D721Med (cell line): ENCODE results near the gene SDHA.
"Not testable (repeated sequence)": the region's sequence is repeated elsewhere in the genome, so short reads cannot be mapped to it uniquely, and the experiment has no call there.

Experiments
- DNase-seq: peaks from one replicate; pipeline ENCODE4 v3.0.0; 2011; ENCODE audit warnings: low spot score; ENCODE audit not compliant: insufficient read length
- FAIRE-seq: peaks from 2 replicates; lab custom pipeline; 2011; peaks lifted over from hg19 to GRCh38; lab: Jason Lieb, UNC
- TF ChIP-seq, protein P1 (sequence below): IDR thresholded peaks from 2 replicates; pipeline ENCODE4 v1.5.1; 2012; ENCODE audit warnings: mild to moderate bottlenecking, control low read depth; ENCODE audit not compliant: insufficient read depth; ENCODE audit errors: missing control alignments

Gene SDHA

DNA sequence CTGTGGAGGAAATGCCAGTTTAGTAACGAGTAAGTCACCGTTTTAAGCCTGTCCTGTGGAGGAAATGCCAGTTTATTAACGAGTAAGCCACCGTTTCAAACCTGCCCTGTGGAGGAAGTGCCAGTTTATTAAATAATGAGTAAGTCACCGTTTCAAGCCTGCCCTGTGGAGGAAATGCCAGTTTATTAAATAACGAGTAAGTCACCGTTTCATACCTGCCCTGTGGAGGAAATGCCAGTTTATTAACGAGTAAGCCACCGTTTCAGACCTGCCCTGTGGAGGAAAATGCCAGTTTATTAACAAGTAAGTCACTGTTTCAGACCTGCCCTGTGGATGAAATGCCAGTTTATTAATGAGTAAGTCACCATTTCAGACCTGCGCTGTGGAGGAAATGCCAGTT is 34.4 kb downstream of the SDHA start:
- FAIRE-seq (no peak), DNase-seq (no peak)
- TF ChIP-seq, protein P1, sequence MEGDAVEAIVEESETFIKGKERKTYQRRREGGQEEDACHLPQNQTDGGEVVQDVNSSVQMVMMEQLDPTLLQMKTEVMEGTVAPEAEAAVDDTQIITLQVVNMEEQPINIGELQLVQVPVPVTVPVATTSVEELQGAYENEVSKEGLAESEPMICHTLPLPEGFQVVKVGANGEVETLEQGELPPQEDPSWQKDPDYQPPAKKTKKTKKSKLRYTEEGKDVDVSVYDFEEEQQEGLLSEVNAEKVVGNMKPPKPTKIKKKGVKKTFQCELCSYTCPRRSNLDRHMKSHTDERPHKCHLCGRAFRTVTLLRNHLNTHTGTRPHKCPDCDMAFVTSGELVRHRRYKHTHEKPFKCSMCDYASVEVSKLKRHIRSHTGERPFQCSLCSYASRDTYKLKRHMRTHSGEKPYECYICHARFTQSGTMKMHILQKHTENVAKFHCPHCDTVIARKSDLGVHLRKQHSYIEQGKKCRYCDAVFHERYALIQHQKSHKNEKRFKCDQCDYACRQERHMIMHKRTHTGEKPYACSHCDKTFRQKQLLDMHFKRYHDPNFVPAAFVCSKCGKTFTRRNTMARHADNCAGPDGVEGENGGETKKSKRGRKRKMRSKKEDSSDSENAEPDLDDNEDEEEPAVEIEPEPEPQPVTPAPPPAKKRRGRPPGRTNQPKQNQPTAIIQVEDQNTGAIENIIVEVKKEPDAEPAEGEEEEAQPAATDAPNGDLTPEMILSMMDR: no peak

DNA sequence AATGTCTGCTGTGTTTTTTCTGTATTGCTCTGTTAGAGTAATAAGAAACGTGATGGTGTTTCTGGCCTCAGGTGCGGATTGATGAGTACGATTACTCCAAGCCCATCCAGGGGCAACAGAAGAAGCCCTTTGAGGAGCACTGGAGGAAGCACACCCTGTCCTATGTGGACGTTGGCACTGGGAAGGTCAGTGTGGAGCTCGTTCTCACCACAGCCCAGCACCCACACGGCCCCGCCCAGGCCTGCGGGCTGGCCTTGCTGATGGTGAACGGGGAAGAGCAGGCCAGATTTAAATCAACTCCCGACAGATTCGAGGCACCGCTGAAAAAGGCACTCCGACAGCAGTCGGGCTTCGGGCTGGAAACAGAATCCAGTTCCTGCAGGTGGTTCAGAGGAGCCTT is 36.2 kb downstream of the SDHA start:
- not testable (repeated sequence) for FAIRE-seq, DNase-seq

DNA sequence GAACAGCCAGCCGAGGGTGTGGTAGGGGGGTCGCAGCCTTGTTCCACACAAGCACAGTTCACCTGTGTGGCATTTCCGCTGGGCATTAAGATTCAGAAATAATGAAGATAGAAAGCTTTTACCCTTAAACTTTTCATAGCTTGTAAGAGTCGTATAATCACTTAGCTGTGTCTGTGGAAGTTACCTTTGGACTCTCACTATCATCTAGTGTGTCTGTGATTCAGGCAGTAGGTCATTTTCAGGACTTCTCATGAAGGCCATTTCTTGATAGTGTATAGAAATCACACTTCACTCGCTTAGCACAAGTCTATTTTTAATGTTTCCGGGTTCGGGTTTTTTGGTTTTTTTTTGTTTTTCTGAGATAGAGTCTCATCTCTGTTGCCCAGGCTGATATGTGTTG is 37.0 kb downstream of the SDHA start:
- not testable (repeated sequence) for DNase-seq, FAIRE-seq

DNA sequence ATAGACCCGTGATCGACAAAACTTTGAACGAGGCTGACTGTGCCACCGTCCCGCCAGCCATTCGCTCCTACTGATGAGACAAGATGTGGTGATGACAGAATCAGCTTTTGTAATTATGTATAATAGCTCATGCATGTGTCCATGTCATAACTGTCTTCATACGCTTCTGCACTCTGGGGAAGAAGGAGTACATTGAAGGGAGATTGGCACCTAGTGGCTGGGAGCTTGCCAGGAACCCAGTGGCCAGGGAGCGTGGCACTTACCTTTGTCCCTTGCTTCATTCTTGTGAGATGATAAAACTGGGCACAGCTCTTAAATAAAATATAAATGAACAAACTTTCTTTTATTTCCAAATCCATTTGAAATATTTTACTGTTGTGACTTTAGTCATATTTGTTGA is 38.2 kb downstream of the SDHA start:
- not testable (repeated sequence) for DNase-seq, FAIRE-seq

DNA sequence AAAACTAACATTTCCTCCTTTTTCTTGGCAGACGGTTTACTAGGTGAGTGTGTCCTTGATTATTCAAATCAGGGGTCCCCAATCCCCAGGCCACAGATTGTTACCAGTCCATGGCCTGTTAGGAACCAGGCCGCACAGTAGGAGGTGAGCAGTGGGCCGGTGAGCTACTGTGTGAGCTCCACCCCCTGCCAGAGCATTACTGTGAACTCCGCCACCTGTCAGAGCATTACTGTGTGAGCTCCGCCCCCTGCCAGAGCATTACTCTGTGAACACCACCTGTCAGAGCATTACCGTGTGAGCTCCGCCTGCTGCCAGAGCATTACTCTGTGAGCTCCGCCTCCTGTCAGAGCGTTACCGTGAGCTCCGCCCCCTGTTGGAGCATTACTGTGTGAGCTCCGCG is 39.0 kb downstream of the SDHA start:
- no peak for DNase-seq
- TF ChIP-seq, protein P1: no peak
- no peak for FAIRE-seq

DNA sequence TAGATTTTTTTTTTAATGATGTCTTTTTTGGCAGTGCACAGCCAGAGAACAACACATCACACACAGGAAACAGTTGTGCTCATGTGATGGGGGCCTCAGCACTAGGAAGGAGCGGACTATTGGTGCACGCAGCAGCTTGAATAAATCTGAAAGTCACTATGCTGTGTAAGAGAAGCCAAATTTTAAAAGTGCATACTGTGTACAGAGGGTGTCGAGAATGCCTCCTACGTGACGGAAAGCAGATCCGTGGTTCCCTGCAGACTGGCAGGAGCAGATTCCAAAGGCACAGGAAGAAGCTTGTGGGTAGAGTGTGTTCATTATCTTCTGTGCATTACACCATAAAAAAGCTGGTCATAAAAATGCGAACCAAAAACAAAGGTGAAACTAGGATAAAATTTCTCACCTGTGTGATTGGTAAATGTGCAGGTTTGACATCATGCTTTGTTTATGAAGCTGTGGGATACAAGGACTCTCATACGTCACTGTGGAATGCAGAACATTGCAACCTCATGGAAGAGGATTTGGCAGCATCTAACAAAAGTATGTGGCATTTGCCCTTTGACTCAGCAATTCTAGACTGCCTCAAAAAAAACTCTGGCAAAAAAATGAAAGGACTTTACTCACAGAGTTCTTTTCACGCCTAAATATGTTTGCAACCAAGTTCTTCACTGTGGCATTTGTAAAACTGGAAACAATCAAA is 45.3 kb downstream of the SDHA start:
- FAIRE-seq, DNase-seq: not testable (repeated sequence)

DNA sequence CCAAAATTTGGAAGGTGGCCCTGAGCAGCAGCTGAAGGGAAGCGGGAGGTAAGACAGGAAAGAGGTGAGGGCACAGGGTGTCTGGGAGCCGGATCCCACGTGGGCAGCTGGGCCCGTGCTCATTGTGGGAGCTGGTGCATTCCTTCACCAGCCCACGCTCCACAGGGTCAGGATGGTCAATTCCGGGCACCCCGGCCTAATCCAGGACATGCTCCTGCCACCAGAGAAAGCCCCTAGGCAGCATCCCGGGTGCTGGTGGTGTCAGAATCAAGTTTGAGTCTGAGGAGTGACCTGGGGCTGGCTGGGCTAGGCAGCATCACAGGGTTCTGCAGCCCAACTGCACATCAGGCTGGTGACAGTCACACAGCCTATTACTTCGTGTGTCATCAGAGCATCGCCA is 46.2 kb downstream of the SDHA start:
- no peak for FAIRE-seq
- TF ChIP-seq, protein P1: no peak
- DNase-seq: no peak

DNA sequence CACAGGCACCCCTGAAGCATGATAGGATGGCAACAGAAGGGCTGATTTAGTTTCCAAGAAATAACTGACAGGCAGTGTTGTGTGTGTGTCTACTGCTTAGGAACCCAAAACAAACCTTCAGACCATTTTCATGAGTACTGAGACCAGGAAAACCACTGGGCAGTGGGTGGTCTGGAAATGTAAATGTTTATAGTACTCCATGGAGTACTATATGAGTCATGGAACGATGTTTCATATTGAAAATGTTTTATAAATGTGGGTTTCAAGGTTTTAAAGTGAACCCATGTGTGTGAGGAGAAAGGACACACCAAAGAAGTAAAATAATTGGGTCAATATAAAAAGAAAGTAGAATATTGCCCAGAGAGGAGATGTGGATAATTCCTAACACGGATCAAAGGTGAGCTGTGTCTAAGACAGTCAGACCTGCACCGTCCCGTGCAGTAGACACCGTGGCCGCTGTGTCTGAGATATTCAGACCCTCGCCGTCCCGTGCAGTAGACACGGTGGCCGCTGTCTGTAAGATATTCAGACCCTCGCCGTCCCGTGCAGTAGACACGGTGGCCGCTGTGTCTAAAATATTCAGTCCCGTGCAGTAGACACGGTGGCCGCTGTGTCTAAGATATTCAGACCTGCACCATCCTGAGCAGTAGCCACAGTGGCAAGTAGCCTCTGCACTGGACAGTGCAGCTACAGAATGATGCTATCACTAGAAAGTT is 48.3 kb downstream of the SDHA start:
- DNase-seq, FAIRE-seq: not testable (repeated sequence)

DNA sequence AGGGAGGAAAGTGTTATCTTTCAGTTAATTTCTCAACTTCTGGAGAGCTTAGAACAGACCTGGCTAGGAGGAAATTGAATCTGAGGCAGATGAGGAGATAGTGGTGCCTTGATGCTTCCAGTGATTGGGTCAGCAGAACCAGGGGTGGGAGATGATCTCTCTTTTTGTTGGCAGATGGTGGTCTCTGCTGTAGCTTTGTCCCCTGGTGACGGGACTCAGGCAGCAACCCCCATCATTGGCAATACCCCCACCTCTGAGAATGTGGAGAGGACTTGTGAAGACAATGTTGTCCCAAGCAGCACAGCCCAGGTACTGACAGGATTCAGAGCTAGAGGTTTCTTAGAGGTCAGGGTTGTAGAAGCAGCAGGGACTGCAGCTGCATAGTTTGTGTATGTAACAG is 49.6 kb downstream of the SDHA start:
- TF ChIP-seq, protein P1: no peak
- DNase-seq: no peak
- no peak for FAIRE-seq

DNA sequence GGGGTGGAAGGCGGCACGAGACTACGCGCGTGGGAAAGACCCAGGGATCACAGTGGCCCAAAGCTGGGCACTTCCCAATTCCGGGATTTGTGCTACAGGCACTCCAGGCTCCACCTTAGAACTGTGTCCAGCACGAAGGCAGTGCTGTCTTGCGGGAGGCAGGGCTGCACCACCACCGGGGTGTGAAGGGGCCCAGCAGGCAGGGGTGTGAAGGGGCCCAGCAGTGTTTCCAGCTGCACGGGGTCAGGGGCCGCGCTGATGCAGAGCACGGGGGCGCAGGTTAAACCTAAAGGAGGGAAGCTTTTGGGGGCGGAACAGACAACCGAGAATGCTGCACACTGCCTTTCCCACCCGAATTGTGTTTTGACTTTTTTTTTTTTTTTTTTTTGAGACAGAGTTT is 52.2 kb downstream of the SDHA start:
- TF ChIP-seq, protein P1: no peak
- no peak for DNase-seq
- no peak for FAIRE-seq

DNA sequence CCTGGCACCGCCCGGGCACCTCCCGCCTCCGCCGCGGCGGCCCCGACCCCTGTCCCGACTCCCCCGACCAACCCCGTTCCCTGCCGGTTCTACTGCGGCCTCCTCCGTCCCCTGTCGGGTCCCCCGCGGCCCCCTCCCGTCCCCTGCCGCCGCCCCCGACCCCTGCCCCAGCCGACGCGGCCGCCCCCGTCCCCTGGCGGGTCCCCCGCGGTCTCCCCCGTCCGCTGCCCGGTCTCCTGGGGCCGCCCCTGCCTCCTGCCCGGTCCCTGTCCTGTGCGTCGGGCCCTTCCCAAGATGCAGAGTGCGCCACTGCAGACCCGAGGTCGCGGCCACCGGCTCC is 53.7 kb downstream of the SDHA start:
- not testable (repeated sequence) for DNase-seq, FAIRE-seq

DNA sequence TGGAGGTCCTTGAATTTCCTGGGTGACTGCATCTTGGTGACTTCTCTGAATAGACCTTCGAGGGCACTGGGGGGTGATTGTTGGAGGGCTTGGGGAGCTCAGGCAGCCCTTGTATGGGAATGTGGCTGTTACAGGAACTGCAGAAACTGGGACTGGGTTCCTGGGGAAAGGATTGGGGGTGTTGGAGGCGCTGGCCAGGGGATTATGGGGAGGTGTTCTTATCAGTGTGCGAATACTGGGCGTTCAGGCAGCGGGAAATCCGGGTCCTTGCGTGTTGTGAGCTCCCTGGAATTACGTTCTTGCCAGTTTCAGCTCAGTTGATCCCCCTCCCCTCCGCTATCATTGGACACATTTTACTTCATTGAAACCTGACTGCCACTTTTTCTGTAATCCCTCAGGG is 55.0 kb downstream of the SDHA start:
- not testable (repeated sequence) for DNase-seq, FAIRE-seq

DNA sequence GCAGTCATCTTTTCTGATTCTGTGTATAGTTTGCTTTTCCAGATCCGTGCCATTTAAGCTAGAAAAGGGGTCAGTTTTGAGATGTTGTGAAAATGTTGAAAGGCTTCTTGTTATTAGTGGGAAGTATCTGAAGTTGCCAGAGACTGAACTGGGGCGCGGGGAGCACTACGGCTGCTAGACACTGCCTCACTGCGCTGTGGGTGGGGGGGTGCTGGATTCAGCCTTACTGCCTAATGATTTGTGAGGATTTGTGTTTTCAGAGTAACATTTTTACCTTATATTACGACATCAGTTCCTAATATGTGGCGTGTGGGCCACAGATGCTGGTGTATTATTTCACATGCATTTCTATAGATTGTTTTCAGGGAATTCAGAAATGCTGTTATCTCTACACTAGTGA is 55.4 kb downstream of the SDHA start:
- not testable (repeated sequence) for FAIRE-seq

DNA sequence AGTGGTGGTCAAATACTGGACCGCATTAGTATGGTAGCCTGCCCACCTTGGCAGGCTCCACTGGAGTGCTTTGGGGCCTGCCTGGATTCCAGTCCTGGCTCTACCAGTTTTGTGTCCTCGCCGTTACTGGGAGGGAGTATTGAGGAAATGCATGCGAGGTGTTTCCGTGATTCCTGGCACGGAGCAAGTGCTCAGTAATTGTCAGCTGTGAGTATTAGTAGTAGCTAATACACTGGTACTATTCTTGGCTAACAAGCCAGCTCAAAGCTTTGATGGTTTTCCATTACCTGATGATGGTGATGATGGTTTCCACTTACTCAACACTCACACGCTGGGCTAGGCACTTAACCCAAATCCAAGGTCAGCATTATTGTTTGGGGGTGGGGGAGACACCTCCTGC is 56.2 kb downstream of the SDHA start:
- FAIRE-seq, DNase-seq: not testable (repeated sequence)

More for the DNA sequence above, 55.4 kb downstream of the SDHA start:
- DNase-seq: not testable (repeated sequence)
